Astrocyte (in vitro differentiated cells and primary cell): ENCODE data around the gene CASP14.
"Not testable (repeated sequence)": the region's sequence is repeated elsewhere in the genome, so short reads cannot be mapped to it uniquely, and the experiment has no call there.

ENCODE experiments used
- EZH2 ChIP-seq: IDR thresholded peaks from 2 replicates; pipeline ENCODE4 v1.6.1; 2012; ENCODE audit warnings: mild to moderate bottlenecking, low read length, inconsistent platforms; ENCODE audit not compliant: insufficient read depth
- TF ChIP-seq, protein P1 (sequence below): IDR thresholded peaks from 2 replicates; pipeline ENCODE4 v1.5.1; 2011; ENCODE audit warnings: low read depth, mild to moderate bottlenecking, inconsistent platforms, low read length, moderate library complexity; ENCODE audit not compliant: insufficient read depth

DNA sequence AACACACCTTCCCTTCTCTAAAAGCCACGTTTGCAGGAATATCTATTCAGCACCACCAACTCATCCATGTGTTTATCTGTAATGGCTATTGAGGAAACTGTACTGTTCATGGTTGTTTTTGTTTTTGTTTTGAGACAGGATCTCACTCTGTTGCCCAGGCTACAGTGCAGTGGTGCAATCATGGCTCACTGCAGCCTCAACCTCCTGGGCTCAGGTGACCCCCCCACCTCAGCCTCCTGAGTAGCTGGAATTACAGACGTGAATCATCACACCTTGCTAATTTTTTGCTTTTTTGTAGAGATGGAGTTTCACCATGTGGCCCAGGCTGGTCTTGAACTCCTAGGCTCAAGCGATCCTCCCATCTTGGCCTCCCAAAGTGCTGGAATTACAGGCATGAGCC lies 30.4 kb upstream of the CASP14 start:
- TF ChIP-seq, protein P1, sequence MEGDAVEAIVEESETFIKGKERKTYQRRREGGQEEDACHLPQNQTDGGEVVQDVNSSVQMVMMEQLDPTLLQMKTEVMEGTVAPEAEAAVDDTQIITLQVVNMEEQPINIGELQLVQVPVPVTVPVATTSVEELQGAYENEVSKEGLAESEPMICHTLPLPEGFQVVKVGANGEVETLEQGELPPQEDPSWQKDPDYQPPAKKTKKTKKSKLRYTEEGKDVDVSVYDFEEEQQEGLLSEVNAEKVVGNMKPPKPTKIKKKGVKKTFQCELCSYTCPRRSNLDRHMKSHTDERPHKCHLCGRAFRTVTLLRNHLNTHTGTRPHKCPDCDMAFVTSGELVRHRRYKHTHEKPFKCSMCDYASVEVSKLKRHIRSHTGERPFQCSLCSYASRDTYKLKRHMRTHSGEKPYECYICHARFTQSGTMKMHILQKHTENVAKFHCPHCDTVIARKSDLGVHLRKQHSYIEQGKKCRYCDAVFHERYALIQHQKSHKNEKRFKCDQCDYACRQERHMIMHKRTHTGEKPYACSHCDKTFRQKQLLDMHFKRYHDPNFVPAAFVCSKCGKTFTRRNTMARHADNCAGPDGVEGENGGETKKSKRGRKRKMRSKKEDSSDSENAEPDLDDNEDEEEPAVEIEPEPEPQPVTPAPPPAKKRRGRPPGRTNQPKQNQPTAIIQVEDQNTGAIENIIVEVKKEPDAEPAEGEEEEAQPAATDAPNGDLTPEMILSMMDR = not testable (repeated sequence)
- not testable (repeated sequence) for TF ChIP-seq EZH2
